IPS DF 4.7 (cell line): ENCODE data around the gene VAX1.

ENCODE experiments used
- DNase-seq: peaks from one replicate; pipeline ENCODE4 v3.0.0-alpha.2; 2013; ENCODE audit warnings: low spot score; ENCODE audit errors: extremely low read depth

Gene VAX1

DNA sequence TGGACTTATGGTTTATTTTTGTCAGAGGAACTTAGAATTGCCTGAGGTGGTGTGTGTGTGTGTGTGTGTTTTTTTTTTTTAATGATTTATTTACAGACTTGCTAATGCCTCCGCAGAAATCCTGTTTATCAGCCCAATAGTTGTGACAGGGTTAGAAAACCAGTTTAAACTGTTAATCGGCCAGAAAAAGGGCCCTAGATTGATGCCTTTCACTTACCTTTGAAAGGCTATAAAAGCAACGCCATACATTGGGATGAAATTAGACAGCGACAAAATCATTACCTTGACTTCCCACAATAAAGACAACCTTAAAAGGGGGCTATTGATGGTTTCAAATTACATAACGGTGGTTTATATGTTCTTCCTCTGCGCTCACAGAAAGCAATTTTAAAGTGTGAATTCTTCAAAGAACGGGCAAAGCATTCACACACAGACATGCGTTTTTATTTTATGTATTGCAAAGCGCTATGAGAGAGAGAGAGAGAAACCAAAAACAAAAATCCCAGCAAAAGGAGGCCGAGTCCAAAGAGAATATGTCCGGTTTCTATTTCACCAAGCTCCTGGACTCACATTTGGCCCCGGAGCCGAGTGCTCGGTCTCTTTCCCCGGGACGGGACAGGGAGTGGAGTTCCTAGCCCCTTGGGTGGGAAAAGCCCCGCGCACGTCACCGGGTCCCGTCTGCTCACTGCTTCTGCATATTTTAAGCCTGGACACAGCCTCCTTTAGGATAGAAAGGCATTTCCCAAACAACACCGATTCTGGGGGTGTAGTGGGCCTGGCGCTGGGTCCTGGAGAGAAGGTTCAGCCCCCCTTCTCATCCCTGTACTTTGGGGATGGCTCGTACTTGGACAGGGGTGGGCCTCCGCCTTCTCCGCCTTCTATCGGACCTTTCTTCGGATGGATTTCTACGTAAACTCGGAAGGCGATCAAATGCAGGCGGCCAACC, 26.8 kb upstream of the VAX1 start:
- DNase-seq = no peak

DNA sequence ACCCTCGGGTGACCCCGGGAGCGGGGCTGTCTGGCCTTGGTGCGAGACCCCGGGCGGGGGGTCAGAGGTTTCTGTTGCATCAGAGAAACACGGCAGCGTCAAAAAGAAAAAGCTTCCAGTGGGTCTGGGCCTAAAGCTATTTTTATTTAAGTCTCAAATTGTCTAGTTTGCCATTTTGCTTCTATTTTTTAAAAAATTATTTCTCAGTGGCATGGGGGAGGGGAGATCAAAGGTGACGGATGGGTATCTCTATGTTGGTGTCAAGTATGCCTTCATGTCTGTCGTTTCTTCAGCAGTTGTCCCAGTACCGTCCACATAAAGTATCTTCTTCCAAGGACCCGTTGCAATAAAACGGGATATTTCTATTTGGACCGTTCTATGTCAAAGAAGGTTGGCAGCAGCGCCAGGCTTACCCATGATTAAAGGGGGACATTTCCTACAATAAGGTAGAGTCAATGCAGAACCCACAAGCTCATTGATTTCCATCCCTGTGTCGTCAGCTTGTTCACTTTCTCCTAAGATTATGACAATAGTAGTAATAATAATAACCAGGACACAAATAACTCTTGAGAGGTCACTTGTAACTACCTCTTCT, 26.0 kb upstream of the VAX1 start:
- DNase-seq = no peak

DNA sequence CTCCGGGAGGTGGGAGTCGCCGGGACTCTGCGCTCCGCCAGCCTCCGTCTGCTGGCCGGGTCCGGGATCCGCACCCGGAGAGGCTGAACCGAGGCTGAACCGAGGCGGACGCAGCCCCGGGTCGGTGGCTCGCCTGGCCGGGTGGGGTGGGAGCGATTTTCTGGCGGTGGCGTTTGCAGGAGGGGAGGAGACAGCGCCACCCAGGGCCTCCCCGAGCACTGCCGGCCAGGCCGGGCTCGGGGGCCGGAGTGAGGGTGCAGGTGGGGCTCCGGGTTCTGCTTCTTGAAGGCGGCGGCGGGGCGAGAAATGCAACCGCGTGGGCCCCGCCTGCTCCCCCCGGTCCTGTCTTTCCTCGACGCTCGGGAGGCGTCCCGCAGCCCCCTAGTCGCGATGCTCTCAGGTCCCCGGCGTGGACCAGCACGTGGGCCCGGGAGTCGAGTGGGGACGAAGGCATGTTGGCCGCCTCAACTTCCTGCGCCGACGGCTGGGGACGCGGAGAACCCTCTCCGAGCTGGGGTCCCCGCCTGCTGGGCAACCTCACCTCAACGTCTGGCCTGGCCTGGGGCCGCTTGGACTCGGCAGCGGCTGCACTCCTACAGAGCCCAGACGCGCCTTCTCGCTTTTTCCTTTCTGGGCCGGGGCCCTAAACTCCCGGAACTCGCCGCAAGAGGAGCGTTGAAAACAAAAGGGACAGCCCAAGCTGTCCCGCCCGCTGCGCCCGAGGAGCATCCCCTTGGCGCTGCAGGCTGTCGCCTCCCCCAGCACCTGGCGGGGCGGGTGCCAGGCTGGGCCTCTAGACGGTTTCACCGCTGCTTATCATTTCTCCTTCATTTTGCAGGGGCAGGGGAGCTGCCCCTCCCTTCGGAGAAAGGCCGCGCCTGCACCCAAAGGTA, 25.2 kb upstream of the VAX1 start:
- DNase-seq = no peak

DNA sequence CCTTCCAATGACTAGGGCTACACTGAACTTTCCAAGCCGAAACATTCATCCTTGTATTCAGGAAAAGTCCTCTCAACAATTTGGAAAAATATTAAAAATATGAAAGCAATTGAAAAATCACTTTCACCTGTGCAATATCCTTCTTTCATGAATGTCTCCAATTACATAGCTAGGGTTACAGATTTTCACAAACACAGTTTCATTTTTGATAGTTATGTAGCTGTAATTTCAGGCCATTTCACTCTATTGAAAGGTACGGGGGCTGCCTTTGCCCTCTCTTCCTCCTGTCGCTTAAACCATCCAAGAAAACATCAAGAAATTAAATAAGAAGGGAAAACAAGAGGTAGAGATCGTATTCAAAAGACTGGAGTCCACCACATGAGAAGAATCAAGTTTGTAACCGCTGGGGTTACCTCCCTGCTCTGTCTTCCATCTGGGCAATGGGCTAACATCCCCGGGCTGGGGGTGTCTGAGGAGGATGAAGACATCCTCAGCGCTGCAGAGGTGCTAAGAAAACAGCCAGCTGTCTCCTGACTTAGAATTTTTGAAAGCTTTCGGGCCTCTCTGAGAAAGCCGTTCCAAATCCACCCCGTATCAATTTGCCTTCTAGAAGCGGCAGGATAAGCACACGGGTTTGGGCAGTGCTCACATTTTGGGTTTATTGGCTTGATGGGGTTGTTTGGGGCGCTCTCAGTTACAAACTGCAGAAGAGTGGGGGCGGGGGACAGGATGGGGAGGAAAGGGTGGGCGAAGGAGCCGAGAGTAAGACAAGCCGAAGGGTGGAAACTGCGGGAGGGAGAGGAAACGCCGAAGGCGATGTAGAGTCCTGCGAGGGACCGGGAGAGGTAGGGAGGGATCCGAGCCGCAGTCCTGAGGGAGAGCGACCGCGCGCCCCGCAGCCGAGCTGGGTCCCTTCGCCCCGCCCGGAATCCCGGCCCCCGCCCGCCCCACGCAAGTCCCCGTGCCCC, 24.3 kb upstream of the VAX1 start:
- no peak for DNase-seq

GRCh38 chr10:117161386-117162033, 23.4 kb upstream of the VAX1 start:
- no peak for DNase-seq

DNA sequence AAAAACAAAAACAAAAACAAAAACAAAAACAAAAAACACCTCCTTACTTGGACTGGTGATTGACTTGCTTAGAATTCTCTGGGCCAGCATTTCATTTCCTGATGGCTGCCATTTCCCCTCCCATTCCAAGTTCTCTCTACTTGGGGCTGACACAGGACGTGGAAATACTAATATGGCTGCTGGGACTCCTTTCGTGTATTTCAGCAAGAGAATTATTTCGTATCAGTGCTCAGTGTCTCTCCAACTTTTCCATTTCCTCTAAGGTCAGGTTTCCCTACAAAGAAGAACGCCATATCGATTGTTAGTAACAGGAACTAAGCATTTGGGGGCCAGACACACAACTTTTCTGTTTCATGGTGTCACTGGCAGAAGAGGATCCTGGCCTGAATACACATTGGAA, 22.5 kb upstream of the VAX1 start:
- no peak for DNase-seq

GRCh38 chr10:117159390-117159789, 21.3 kb upstream of the VAX1 start:
- no peak for DNase-seq

- no peak for DNase-seq
These were observed 20.2 kb upstream of the VAX1 start for GRCh38 chr10:117158297-117158696.

DNA sequence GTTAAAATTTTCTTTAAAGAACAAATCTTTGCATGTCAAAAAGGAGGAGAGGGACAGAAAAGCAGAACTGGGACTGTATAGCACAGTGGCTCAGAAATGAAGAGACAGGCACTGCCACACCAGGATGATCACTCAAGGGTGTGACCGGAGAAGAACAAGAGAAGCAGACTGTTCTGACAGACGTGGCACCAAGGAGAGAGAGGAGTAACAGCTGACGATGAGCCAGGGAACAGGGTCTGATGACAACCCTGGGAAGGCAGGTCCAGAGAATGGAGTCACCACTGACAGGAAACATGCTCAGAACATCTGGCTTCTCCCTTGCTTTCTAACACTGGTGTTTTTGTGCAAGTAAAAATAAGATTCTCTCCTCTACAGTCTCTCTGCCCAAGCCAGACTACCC, 14.6 kb upstream of the VAX1 start:
- DNase-seq = no peak

DNA sequence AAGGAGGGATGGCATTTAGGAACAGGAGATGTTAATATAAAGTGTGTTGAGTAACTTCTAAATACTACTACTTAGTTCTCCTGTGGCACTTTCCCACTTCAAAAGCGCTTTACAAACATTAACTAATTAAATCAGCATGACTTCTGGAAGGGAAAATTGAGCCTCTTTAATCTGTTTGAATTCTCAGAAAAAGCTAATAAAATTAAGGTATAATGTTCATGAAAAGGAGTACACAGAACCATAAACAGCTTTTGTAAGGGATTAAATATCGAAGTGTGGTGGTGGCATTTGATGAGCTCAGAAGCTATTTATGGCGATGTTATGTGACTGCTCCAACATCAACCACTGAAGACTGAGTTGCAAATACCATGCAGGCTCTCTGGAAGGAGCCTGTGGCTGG, 10.2 kb upstream of the VAX1 start:
- DNase-seq = no peak

DNA sequence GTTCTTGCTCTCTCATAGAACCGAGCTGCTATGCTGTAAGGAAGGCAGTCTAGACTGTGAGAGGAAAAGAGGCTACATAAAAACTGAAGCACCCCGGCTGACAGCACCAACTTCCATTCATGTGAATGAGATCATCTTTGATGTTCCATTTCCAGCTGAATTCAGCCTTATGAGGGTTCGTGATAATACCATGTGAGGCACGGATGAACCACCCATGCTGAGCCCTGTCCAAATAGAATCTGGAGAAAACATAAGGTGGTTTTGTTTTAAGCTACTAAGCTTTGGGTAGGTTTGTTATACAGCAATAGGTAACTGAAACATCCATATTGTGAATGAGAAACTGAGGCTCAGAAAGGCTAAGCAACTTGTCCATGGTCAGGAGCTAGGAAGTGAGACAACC, 6.9 kb upstream of the VAX1 start:
- no peak for DNase-seq

- DNase-seq = no peak
These were observed 5.2 kb upstream of the VAX1 start for GRCh38 chr10:117143103-117143823.

DNA sequence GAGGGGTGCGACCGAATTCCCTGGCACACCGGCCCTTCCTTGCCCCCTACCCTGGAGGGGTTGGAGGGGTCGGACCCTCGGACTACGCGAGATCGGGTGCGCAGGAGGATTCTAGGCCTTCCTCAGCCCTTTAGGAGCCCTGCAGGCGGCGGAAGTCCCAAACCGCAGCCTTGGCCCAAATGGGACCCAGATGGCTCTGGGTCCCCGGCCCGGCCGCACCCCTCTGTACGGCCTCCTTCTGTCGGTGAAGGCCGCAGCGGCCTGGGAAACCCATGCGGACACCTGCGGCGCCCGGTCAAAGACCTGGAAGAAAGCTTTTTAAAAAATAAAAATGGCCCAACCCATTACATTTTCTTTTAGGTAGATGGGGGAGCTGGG, 2.4 kb upstream of the VAX1 start:
- no peak for DNase-seq

GRCh38 chr10:117139581-117140524, 1.8 kb upstream of the VAX1 start:
- no peak for DNase-seq

- DNase-seq = no peak
These were observed 939 bp upstream of the VAX1 start for GRCh38 chr10:117138838-117139580.

- DNase-seq = no peak
These were observed 799 bp downstream of the VAX1 start for GRCh38 chr10:117137031-117137910.
